Gastrocnemius medialis (tissue), 4 donors: ENCODE measurements around the gene SHROOM3. TPM values are rescaled to one million over a fixed set of nuclear protein-coding genes. Genes with fewer than 3 reads are reported as not detected.

ENCODE experiments used
- ATAC-seq, 2 donors: fragments of 150-250 bp; one replicate each; pipeline ENCODE4 v1.9.1; 2016
- DNase-seq, 2 donors: peaks; one replicate each; pipeline ENCODE4 v3.0.0-alpha.2; 2019
- H3K27ac ChIP-seq, 4 donors: fragments of 200-600 bp; sonication (generic); 1 replicate in 1 of 4; 2 replicates in 3 of 4; pipeline ENCODE4 v1.5.1; 2016 to 2018; ENCODE audit warnings: mild to moderate bottlenecking in 2 of 4, moderate library complexity in 1 of 4
- H3K27me3 ChIP-seq, 3 donors: fragments of 200-600 bp; sonication (generic) in 2 of 3; 1 replicate in 1 of 3; 2 replicates in 2 of 3; pipeline versions ENCODE4 v1.5.1 to v1.6.0; 2016 to 2019; ENCODE audit warnings: mild to moderate bottlenecking in 1 of 3, moderate library complexity in 1 of 3
- H3K36me3 ChIP-seq, 2 donors: fragments of 200-600 bp; sonication (generic) in 1 of 2; one replicate each; pipeline ENCODE4 v1.5.1; 2017 to 2018
- H3K4me1 ChIP-seq, 2 donors: fragments of 200-600 bp; sonication (generic) in 1 of 2; one replicate each; pipeline ENCODE4 v1.5.1; 2016 to 2017; ENCODE audit warnings: mild to moderate bottlenecking in 2 of 2
- H3K4me3 ChIP-seq, 4 donors: fragments of 200-600 bp; sonication (generic) in 3 of 4; 1 replicate in 1 of 4; 2 replicates in 3 of 4; pipeline ENCODE4 v1.5.1; 2016 to 2019; ENCODE audit warnings: mild to moderate bottlenecking in 2 of 4
- H3K9me3 ChIP-seq, 3 donors: fragments of 200-600 bp; sonication (generic) in 2 of 3; 1 replicate in 1 of 3; 2 replicates in 2 of 3; pipeline ENCODE4 v1.5.1; 2016 to 2019
- CTCF ChIP-seq, 5 experiments: fragments of 450-650 bp in 3 of 5; fragments of 200-600 bp in 2 of 5; sonication (generic) in 2 of 5; IDR thresholded peaks in 4 of 5; conservative IDR thresholded peaks in 1 of 5; 1 replicate in 4 of 5; 2 replicates in 1 of 5; pipeline ENCODE4 v1.5.1; 2016 to 2019; ENCODE audit warnings: antibody characterized with exemption in 5 of 5, mild to moderate bottlenecking in 3 of 5, moderate library complexity in 3 of 5
- POLR2A ChIP-seq, 2 donors: fragments of 450-650 bp; IDR thresholded peaks; one replicate each; pipeline ENCODE4 v1.6.1; 2017; ENCODE audit warnings: antibody characterized with exemption in 2 of 2, mild to moderate bottlenecking in 2 of 2, moderate library complexity in 2 of 2
- in situ Hi-C, 4 donors: fragments of 200-750 bp; cut with MboI; loops; one replicate each; pipeline versions ENCODE4 v1.15.0 to v1.8.0; 2017; ENCODE audit warnings: low sequenced_read_pairs in 4 of 4
- intact Hi-C: fragments of 100-400 bp; cut with DNase I; formaldehyde crosslinking; loops from one replicate; pipeline ENCODE4 v1.15.1; 2023; ENCODE audit warnings: low total_unique reads
- total RNA-seq, 4 donors: library from RNA; depleted of rRNA; stranded (reverse); fragments of >200 nt; gene quantifications; one replicate each; pipeline versions ENCODE4 v1.1.0 to v1.2.3, GENCODE V29; 2016

The SHROOM3 gene
- total RNA-seq, 4 donors from 2014 or later = 0.20 to 1.7 (median 0.98) TPM

GRCh38 chr4:76779740-76780459, 344.9 kb downstream of the SHROOM3 start:
- DNase-seq = no peak

GRCh38 chr4:76780781-76781697, 346.0 kb downstream of the SHROOM3 start:
- ATAC-seq (no peak), DNase-seq (no peak)
- Histone ChIP-seq H3K36me3 (no peaks in the 10 kb centered on the region), H3K27me3 (no peaks in the 10 kb centered on the region), H3K9me3 (no peaks in the 10 kb centered on the region), H3K4me3 (no peak overlapping the region), H3K4me1 (no peaks in the 10 kb centered on the region), H3K27ac (no peak overlapping the region)
- intact Hi-C loops (no loop called here), in situ Hi-C loops (no loop called here)
- TF ChIP-seq CTCF (IDR thresholded peaks at IDR 0.05 in 4 of 5, conservative IDR thresholded peaks at IDR 0.05 in 1 of 5) (no peak), POLR2A (IDR thresholded peaks at IDR 0.05) (no peak)

More at GRCh38 chr4:76779740-76780459, 344.9 kb downstream of the SHROOM3 start:
- no peaks in the 10 kb centered on the region for H3K36me3 ChIP-seq
- H3K27ac ChIP-seq = no peak overlapping the region
- in situ Hi-C loops = no loop called here
- no peaks in the 10 kb centered on the region for H3K4me1 ChIP-seq
- intact Hi-C loops = no loop called here
- TF ChIP-seq CTCF (IDR thresholded peaks at IDR 0.05 in 4 of 5, conservative IDR thresholded peaks at IDR 0.05 in 1 of 5) (no peak), POLR2A (IDR thresholded peaks at IDR 0.05) (no peak)
- H3K27me3 ChIP-seq = no peaks in the 10 kb centered on the region
- no peak for ATAC-seq
- H3K9me3 ChIP-seq = no peaks in the 10 kb centered on the region
- H3K4me3 ChIP-seq = no peak overlapping the region

GRCh38 chr4:76781698-76782595, 346.9 kb downstream of the SHROOM3 start:
- H3K36me3 ChIP-seq = no peaks in the 10 kb centered on the region
- H3K4me1 ChIP-seq = no peaks in the 10 kb centered on the region
- H3K27me3 ChIP-seq = no peaks in the 10 kb centered on the region
- ATAC-seq (no peak), DNase-seq (no peak)
- H3K27ac ChIP-seq = no peak overlapping the region
- in situ Hi-C loops = no loop called here
- no peaks in the 10 kb centered on the region for H3K9me3 ChIP-seq
- no peak overlapping the region for H3K4me3 ChIP-seq
- TF ChIP-seq POLR2A (IDR thresholded peaks at IDR 0.05) (no peak), CTCF (IDR thresholded peaks at IDR 0.05 in 4 of 5, conservative IDR thresholded peaks at IDR 0.05 in 1 of 5) (no peak)
- intact Hi-C loops = no loop called here

GRCh38 chr4:76782837-76783236, 347.8 kb downstream of the SHROOM3 start:
- TF ChIP-seq CTCF (IDR thresholded peaks at IDR 0.05 in 4 of 5, conservative IDR thresholded peaks at IDR 0.05 in 1 of 5) (no peak), POLR2A (IDR thresholded peaks at IDR 0.05) (no peak)
- in situ Hi-C loops (no loop called here), intact Hi-C loops (no loop called here)
- Histone ChIP-seq H3K4me3 (no peak overlapping the region), H3K27me3 (no peaks in the 10 kb centered on the region), H3K36me3 (no peaks in the 10 kb centered on the region), H3K4me1 (no peaks in the 10 kb centered on the region), H3K9me3 (no peaks in the 10 kb centered on the region), H3K27ac (no peak overlapping the region)
- DNase-seq = no peak
- no peak for ATAC-seq
